ENCODE results near the gene PLCG1. TPM values are rescaled to one million over a fixed set of nuclear protein-coding genes. Genes with fewer than 3 reads are reported as not detected.
"Not testable (repeated sequence)": the region's sequence is repeated elsewhere in the genome, so short reads cannot be mapped to it uniquely, and the experiment has no call there.

PLCG1 gene
- total RNA-seq, 2 experiments from 2014 or later: 395 to 443 TPM

DNA sequence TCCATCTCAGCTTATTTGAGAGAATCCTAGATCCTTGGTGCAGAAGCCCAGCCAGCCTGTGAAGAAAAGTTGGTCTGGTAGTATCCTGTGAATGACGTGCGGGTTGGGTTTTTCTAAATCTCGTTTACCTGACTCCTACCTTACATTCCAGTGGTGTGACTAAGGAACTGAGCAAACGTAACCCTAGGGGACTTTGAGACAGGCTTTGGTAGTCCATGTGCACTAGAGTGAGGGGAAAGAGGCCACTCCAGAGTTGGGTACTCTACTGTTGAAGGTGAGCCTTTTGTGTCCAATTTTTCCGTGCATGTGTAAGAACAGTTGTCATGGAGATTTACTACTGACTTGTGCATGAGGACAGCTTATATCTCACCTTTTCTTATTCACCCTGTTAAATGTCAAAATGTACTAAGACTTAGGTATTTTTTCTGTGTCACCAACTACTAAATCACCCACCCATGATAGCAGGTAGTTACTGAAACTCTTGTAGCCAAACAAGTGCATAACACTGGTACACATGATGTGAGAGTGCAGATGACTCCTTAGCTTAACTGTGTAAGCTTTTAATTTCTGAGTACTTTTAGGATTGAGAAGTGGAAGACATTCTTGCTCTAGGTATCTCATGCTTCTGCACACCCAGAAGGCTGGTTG, 26.3 kb upstream of the PLCG1 start:
- CTCF ChIA-PET: interaction anchor here (0.8 kb wide), 1 partner anchor 10 kb away, joined by 3 read pairs; no protein-coding TSS in a partner anchor
- Mint-ChIP-seq H3K27me3 (no peaks in the 10 kb centered on the region), H3K27ac (no peak overlapping the region), H3K36me3 (ENCODE audit: low read depth) (peaks cover 50% of the 10 kb centered on the region), H3K4me1 (no peaks in the 10 kb centered on the region), H3K9me3 (no peaks in the 10 kb centered on the region), H3K4me3 (no peak overlapping the region)
- POLR2A ChIA-PET: no interaction called here
- DNase-seq: no peak

DNA sequence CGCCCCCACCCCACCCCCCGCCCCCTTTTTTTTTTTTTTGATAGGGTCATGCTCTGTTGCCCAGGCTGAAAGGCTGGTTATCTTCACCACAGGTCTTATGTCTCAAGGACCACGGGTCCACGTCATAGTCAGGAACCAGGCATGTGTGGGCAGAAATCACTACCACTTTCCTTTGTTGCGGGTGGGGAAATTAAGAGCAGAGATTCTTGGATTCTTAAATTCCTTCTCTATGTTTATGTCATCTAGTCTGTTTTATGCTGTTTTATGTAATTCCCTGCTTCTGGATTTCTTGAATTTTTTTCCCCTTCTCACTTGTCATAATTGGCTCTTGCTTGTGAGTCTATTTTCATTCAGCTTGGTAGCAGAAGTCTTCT, 25.8 kb upstream of the PLCG1 start:
- H3K27ac Mint-ChIP-seq: peak overlapping the region; percentile 47
- POLR2A ChIA-PET: no interaction called here

DNA sequence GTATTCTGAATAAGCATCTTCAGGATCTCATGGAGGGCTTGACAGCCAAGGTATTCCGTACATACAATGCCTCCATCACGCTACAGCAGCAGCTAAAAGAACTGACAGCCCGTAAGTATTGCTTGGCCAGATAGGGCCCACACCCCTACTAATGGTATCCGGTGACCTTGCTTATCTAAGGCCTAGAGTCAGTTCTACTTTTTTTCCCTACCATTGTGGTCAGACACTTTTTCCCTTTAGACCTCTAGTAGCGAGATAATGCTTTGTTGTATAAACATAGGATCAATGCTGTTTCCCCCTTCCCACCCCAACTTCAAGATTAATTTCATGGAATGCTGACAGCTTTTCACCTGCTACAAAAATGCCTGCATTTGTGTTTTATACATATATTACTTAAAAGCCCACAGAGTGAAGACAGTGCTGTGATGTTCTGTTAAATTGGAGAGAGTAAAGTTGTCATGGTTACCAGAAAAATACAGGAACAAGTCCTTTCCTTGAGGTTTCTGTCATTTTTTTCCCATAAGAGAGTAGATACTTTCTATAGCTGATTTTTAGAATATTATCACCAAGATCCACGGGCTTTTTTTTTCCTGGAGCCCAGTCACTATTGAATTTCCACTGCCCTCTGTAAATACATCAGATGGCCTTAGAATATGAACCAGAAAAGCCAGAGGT, 20.9 kb upstream of the PLCG1 start:
- Mint-ChIP-seq H3K9me3 (no peaks in the 10 kb centered on the region), H3K27ac (no peak overlapping the region), H3K36me3 (ENCODE audit: low read depth) (peaks cover 67% of the 10 kb centered on the region), H3K4me3 (no peak overlapping the region), H3K4me1 (peaks cover 14% of the 10 kb centered on the region), H3K27me3 (no peaks in the 10 kb centered on the region)
- CTCF ChIA-PET: interaction anchor here (1.6 kb wide), 1 partner anchor 22 kb away, joined by 4 read pairs; no protein-coding TSS in a partner anchor
- peak; percentile 3 for DNase-seq
- POLR2A ChIA-PET: no interaction called here

More for the DNA sequence above, 25.8 kb upstream of the PLCG1 start:
- H3K9me3 Mint-ChIP-seq: no peaks in the 10 kb centered on the region
- CTCF ChIA-PET: interaction anchor here (0.7 to 1.4 kb wide), 3 partner anchors 9 to 121 kb away, joined by 3 read pairs; no protein-coding TSS in a partner anchor
- no peaks in the 10 kb centered on the region for H3K4me1 Mint-ChIP-seq
- H3K36me3 Mint-ChIP-seq (ENCODE audit: low read depth): peaks cover 55% of the 10 kb centered on the region
- no peaks in the 10 kb centered on the region for H3K27me3 Mint-ChIP-seq
- no peak overlapping the region for H3K4me3 Mint-ChIP-seq
- DNase-seq: no peak

- H3K4me3 Mint-ChIP-seq, POLR2A ChIA-PET, DNase-seq, H3K9me3 Mint-ChIP-seq, H3K27me3 Mint-ChIP-seq, H3K27ac Mint-ChIP-seq: not testable (repeated sequence)
- CTCF ChIA-PET: interaction anchor here (2.5 kb wide), 1 partner anchor 16 kb away, joined by 9 read pairs; no protein-coding TSS in a partner anchor
- Mint-ChIP-seq H3K36me3 (ENCODE audit: low read depth) (peaks cover 67% of the 10 kb centered on the region), H3K4me1 (peaks cover 19% of the 10 kb centered on the region)
Measured at GRCh38 chr20:41118159-41118558, 19.2 kb upstream of the PLCG1 start.

GRCh38 chr20:41118632-41119031, 18.7 kb upstream of the PLCG1 start:
- no peaks in the 10 kb centered on the region for H3K27me3 Mint-ChIP-seq
- DNase-seq: peak; percentile 4
- H3K36me3 Mint-ChIP-seq (ENCODE audit: low read depth): peaks cover 67% of the 10 kb centered on the region
- ChIA-PET POLR2A (no interaction called here), CTCF (interaction anchor here (2.5 kb wide), 1 partner anchor 16 kb away, joined by 9 read pairs; no protein-coding TSS in a partner anchor)
- peaks cover 19% of the 10 kb centered on the region for H3K4me1 Mint-ChIP-seq
- no peak overlapping the region for H3K27ac Mint-ChIP-seq
- H3K9me3 Mint-ChIP-seq: no peaks in the 10 kb centered on the region
- no peak overlapping the region for H3K4me3 Mint-ChIP-seq

- H3K9me3 Mint-ChIP-seq: no peaks in the 10 kb centered on the region
- no peak overlapping the region for H3K27ac Mint-ChIP-seq
- POLR2A ChIA-PET: no interaction called here
- CTCF ChIA-PET: interaction anchor here (0.9 to 2.5 kb wide), 4 partner anchors 8 to 129 kb away, joined by 3 to 9 read pairs (median 6); no protein-coding TSS in a partner anchor
- H3K4me1 Mint-ChIP-seq: peaks cover 19% of the 10 kb centered on the region
- H3K36me3 Mint-ChIP-seq (ENCODE audit: low read depth): peaks cover 66% of the 10 kb centered on the region
- H3K4me3 Mint-ChIP-seq: no peak overlapping the region
- DNase-seq: peak; percentile 4
- no peaks in the 10 kb centered on the region for H3K27me3 Mint-ChIP-seq
Measured at GRCh38 chr20:41119614-41120561, 17.5 kb upstream of the PLCG1 start.

DNA sequence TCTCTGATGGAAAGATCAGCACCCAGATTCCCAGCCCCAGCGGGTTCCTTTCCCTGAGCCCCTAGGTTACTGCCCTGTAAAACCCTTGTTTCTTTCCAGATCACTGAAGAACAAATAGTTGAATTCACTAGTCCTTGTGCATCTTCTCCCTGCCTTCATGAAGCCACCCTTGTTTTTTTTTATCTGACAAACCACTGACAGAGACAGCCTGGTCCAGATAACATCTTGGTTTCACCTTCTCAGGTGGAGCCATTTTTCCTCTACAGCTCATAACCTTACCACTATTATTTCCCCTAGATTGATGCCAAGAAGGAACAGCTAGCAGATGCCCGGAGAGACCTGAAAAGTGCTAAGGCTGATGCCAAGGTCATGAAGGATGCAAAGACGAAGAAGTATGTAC, 15.9 kb upstream of the PLCG1 start:
- POLR2A ChIA-PET: no interaction called here
- H3K4me1 Mint-ChIP-seq: peaks cover 19% of the 10 kb centered on the region
- H3K36me3 Mint-ChIP-seq (ENCODE audit: low read depth): peaks cover 66% of the 10 kb centered on the region
- H3K27ac Mint-ChIP-seq: peak overlapping the region; percentile 85
- peak; percentile 4 for DNase-seq
- no peak overlapping the region for H3K4me3 Mint-ChIP-seq
- no peaks in the 10 kb centered on the region for H3K27me3 Mint-ChIP-seq
- CTCF ChIA-PET: interaction anchor here (1.2 to 3.0 kb wide), 4 partner anchors 13 to 153 kb away, joined by 4 to 22 read pairs (median 6); no protein-coding TSS in a partner anchor
- no peaks in the 10 kb centered on the region for H3K9me3 Mint-ChIP-seq

- H3K4me1 Mint-ChIP-seq: peaks cover 19% of the 10 kb centered on the region
- CTCF ChIA-PET: interaction anchor here (3.0 kb wide), 1 partner anchor 11 kb away, joined by 22 read pairs; no protein-coding TSS in a partner anchor
- peaks cover 64% of the 10 kb centered on the region for H3K36me3 Mint-ChIP-seq (ENCODE audit: low read depth)
- no peak overlapping the region for H3K4me3 Mint-ChIP-seq
- no peak for DNase-seq
- peaks cover 2% of the 10 kb centered on the region for H3K9me3 Mint-ChIP-seq
- POLR2A ChIA-PET: no interaction called here
- H3K27me3 Mint-ChIP-seq: no peaks in the 10 kb centered on the region
- H3K27ac Mint-ChIP-seq: no peak overlapping the region
Measured at GRCh38 chr20:41123631-41124030, 13.7 kb upstream of the PLCG1 start.

DNA sequence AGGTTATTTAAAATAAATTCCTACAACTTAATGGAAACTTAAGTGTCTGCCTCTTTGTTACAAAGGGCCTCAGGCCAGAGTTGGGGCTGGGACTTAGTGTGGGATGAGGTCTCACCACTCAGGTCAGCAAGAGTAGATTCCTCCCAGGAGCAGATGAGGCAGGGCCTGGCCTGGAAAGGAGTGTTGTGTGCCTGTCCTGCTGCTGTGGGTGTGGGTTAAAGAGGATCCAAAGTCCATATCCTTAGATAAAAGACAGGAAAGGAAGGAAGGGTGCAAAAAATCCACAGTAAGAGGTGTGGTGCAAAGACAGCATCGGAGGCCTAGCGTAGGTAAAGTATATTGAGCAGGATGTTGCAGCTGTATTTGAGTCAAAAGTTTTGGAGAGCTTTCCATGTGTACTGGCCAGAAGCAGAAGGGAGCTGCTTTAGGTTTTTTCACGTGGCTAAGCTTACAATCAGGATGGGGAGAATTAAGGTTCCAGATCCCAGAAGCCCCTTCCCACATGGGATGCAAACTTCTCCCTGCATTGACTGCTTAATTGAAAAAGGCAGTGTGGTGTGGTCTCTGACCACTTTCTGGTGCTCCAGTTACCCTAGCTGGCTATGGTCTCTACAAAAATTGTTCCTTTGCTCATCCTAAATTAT, 12.8 kb upstream of the PLCG1 start:
- H3K4me3 Mint-ChIP-seq: no peak overlapping the region
- POLR2A ChIA-PET: no interaction called here
- peaks cover 2% of the 10 kb centered on the region for H3K9me3 Mint-ChIP-seq
- no peaks in the 10 kb centered on the region for H3K27me3 Mint-ChIP-seq
- H3K36me3 Mint-ChIP-seq (ENCODE audit: low read depth): peaks cover 62% of the 10 kb centered on the region
- CTCF ChIA-PET: interaction anchor here (0.7 to 1.1 kb wide), 4 partner anchors 9 to 162 kb away, joined by 3 to 4 read pairs (median 3); no protein-coding TSS in a partner anchor
- DNase-seq: peak; percentile 3
- H3K4me1 Mint-ChIP-seq: peaks cover 19% of the 10 kb centered on the region
- no peak overlapping the region for H3K27ac Mint-ChIP-seq

DNA sequence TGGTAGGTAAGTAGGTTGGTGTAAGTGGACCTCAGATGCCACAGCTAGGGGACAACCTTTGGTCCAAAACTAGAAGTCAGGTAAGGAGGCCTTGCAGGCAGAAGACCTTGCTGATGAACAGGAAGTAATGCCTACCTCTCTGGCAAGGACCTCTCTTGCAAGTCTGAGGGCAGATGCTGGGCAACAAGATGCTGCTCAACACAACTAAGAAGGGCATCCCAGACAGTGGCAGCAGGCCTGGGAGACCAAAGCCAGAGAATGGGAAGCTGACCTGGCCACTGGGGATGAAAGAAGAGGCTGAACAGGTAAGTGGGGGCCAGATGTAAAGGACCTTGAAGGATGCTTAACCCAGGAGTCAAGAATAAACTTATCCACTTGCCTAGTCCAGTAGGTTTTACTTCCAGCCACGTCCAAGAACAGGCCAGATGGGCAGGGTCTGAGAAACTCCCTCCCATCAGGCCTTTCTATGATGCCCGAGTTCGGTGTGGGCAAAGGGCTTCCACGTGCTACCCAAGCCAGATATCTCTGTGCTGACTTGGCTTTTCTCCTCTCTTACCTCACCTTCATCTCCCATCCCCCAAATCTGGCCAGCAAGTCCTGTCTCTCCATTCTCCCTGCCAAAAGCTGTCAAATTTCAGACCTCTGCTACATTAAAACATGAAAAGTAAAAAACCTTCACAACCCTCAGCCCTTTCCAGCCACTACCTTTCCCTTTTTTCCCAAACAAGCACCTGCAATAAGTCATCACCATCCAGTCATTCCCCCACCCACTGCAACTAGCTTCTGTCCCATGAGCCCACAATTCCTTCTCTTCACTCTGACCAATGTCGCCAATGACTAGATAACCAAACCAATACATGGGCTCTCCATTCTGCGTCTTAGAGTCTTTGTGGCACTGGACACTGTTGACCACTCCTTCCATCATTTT, 11.5 kb upstream of the PLCG1 start:
- no peak overlapping the region for H3K27ac Mint-ChIP-seq
- peaks cover 12% of the 10 kb centered on the region for H3K4me1 Mint-ChIP-seq
- H3K9me3 Mint-ChIP-seq: peaks cover 2% of the 10 kb centered on the region
- ChIA-PET POLR2A (no interaction called here), CTCF (interaction anchor here (1.1 to 1.3 kb wide), 3 partner anchors 9 to 100 kb away, joined by 3 to 4 read pairs (median 3); no protein-coding TSS in a partner anchor)
- H3K36me3 Mint-ChIP-seq (ENCODE audit: low read depth): peaks cover 54% of the 10 kb centered on the region
- H3K27me3 Mint-ChIP-seq: no peaks in the 10 kb centered on the region
- no peak overlapping the region for H3K4me3 Mint-ChIP-seq
- peak; percentile 5 for DNase-seq

DNA sequence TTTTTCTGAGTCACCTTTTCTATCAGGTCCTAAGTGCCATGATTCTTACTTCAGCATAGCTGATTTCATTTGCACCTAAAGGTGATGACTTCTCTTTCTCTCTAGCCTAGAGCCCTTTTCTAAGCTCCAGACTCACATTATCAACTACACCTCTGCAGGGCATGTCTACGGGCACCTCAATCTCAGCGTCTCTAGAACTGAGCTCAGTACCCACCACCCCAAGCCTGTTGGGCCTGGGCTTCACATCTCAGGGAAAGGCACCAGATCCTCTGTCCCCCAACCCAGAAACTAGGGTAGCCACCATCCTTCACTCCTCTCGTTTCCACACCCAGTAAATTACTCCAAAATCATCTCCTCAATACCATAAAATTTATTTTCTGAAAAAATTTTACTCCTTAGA, 10.6 kb upstream of the PLCG1 start:
- POLR2A ChIA-PET: no interaction called here

More for the DNA sequence above, 10.6 kb upstream of the PLCG1 start:
- Mint-ChIP-seq H3K36me3 (ENCODE audit: low read depth) (peaks cover 45% of the 10 kb centered on the region), H3K4me3 (no peak overlapping the region), H3K27me3 (no peaks in the 10 kb centered on the region), H3K27ac (peak overlapping the region; percentile 1), H3K9me3 (peaks cover 2% of the 10 kb centered on the region), H3K4me1 (peaks cover 6% of the 10 kb centered on the region)
- CTCF ChIA-PET: interaction anchor here (1.1 to 1.2 kb wide), 2 partner anchors 14 to 99 kb away, joined by 3 read pairs; no protein-coding TSS in a partner anchor
- peak; percentile 3 for DNase-seq

Measured in activated CD4-positive, alpha-beta T cell treated with anti-CD3 and anti-CD28 coated beads, Interleukin-2, amount 10 ng/mL, durations not matched to agents 7 days and 5 days (primary cell).